GM23338 (cell line): ENCODE measurements around the gene UNC93A. TPM values are rescaled to one million over a fixed set of nuclear protein-coding genes. Genes with fewer than 3 reads are reported as not detected.
A peak's percentile ranks its signal among the peaks of the same experiment; 100 is the strongest.

Experiments used
- ATAC-seq: fragments of 200-7000 bp; cut with Tn5 transposase; 3 replicates; pipeline ENCODE4 v1.9.1; 2020
- DNase-seq: peaks from one replicate; pipeline ENCODE4 v3.0.0-alpha.2; 2015; ENCODE audit warnings: low spot score
- H2AFZ ChIP-seq: fragments of 200-600 bp; sonication (generic); 2 replicates; pipeline ENCODE4 v1.8.0; 2016; ENCODE audit warnings: antibody characterized with exemption, mild to moderate bottlenecking, moderate library complexity
- H3F3A ChIP-seq: fragments of 200-600 bp; sonication (generic); replicated peaks from 2 replicates; pipeline ENCODE4 v1.8.0; 2017; ENCODE audit warnings: antibody characterized with exemption, mixed run types, low read depth
- H3K27ac ChIP-seq: fragments of 200-600 bp; sonication (generic); 2 replicates; pipeline ENCODE4 v1.6.1; 2016; ENCODE audit warnings: low read depth
- H3K27me3 ChIP-seq: fragments of 200-600 bp; sonication (generic); 2 replicates; pipeline ENCODE4 v1.8.0; 2016; ENCODE audit warnings: mild to moderate bottlenecking, mixed run types, moderate library complexity; ENCODE audit not compliant: insufficient read depth
- H3K36me3 ChIP-seq: fragments of 200-600 bp; sonication (generic); 2 replicates; pipeline ENCODE4 v1.8.0; 2016; ENCODE audit warnings: mild to moderate bottlenecking; ENCODE audit not compliant: insufficient read depth
- H3K4me1 ChIP-seq: fragments of 200-600 bp; sonication (generic); 2 replicates; pipeline ENCODE4 v1.8.0; 2016; ENCODE audit warnings: mild to moderate bottlenecking, moderate library complexity; ENCODE audit not compliant: insufficient read depth
- H3K4me2 ChIP-seq: fragments of 200-600 bp; sonication (generic); 2 replicates; pipeline ENCODE4 v1.7.1; 2017; ENCODE audit warnings: mixed run types
- H3K4me3 ChIP-seq: fragments of 200-600 bp; sonication (generic); 2 replicates; pipeline ENCODE4 v1.6.1; 2016; ENCODE audit warnings: mixed run types
- H3K79me2 ChIP-seq: fragments of 200-600 bp; sonication (generic); replicated peaks from 2 replicates; pipeline ENCODE4 v1.8.0; 2017; ENCODE audit warnings: mild to moderate bottlenecking; ENCODE audit not compliant: insufficient read depth
- H3K9me2 ChIP-seq: fragments of 200-600 bp; sonication (generic); 2 replicates; pipeline ENCODE4 v1.8.0; 2017; ENCODE audit not compliant: insufficient read depth
- H4K20me1 ChIP-seq: fragments of 200-600 bp; sonication (generic); replicated peaks from 2 replicates; pipeline ENCODE4 v1.8.0; 2017; ENCODE audit warnings: mild to moderate bottlenecking; ENCODE audit not compliant: insufficient read depth
- H3K27ac Mint-ChIP-seq: 2 replicates; pipeline ENCODE4 v1.8.0; 2020; ENCODE audit warnings: inconsistent platforms, mild to moderate bottlenecking, moderate library complexity, mixed read lengths
- H3K27me3 Mint-ChIP-seq: 3 replicates; pipeline ENCODE4 v1.8.0; 2022; ENCODE audit warnings: low read depth, mild to moderate bottlenecking, moderate library complexity, mixed read lengths, inconsistent platforms; ENCODE audit not compliant: insufficient read depth, poor library complexity
- H3K36me3 Mint-ChIP-seq: 3 replicates; pipeline ENCODE4 v1.8.0; 2021; ENCODE audit warnings: low read depth, mild to moderate bottlenecking, inconsistent platforms, moderate library complexity, mixed read lengths
- H3K4me1 Mint-ChIP-seq: 3 replicates; pipeline ENCODE4 v1.8.0; 2020; ENCODE audit warnings: mild to moderate bottlenecking, inconsistent platforms, mixed read lengths
- H3K4me3 Mint-ChIP-seq: 3 replicates; pipeline ENCODE4 v1.8.0; 2021; ENCODE audit warnings: moderate library complexity, mild to moderate bottlenecking, inconsistent platforms, mixed read lengths
- H3K9me3 Mint-ChIP-seq: 3 replicates; pipeline ENCODE4 v1.8.0; 2020; ENCODE audit warnings: moderate library complexity, mild to moderate bottlenecking, inconsistent platforms, mixed read lengths
- CREB1 ChIP-seq: fragments of 250-450 bp; sonication (Bioruptor Pico); IDR thresholded peaks from 2 replicates; pipeline ENCODE4 v1.5.0; 2020; ENCODE audit warnings: low read depth, mild to moderate bottlenecking, moderate library complexity
- ETS1 ChIP-seq: IDR thresholded peaks from 2 replicates; pipeline ENCODE4 v1.6.1; 2016; ENCODE audit warnings: antibody characterized with exemption
- EZH2 ChIP-seq: fragments of 200-600 bp; sonication (generic); IDR thresholded peaks from one replicate; pipeline ENCODE4 v1.8.0; 2017; ENCODE audit warnings: antibody characterized with exemption, mild to moderate bottlenecking, low read depth; ENCODE audit not compliant: unreplicated experiment
- EZH2phosphoT487 ChIP-seq: fragments of 200-600 bp; sonication (generic); IDR thresholded peaks from one replicate; pipeline ENCODE4 v1.8.1; 2018; ENCODE audit warnings: antibody characterized with exemption; ENCODE audit not compliant: unreplicated experiment
- JUNB ChIP-seq: IDR thresholded peaks from one replicate; pipeline ENCODE4 v1.6.1; 2016; ENCODE audit warnings: antibody characterized with exemption; ENCODE audit not compliant: unreplicated experiment
- NANOG ChIP-seq: IDR thresholded peaks from 2 replicates; pipeline ENCODE4 v1.6.1; 2016; ENCODE audit warnings: antibody characterized with exemption, borderline replicate concordance
- POLR2AphosphoS5 ChIP-seq: IDR thresholded peaks from 2 replicates; pipeline ENCODE4 v1.6.1; 2016; ENCODE audit warnings: antibody characterized with exemption, low read depth
- REST ChIP-seq: IDR thresholded peaks from one replicate; pipeline ENCODE4 v1.6.1; 2018; ENCODE audit warnings: antibody characterized with exemption; ENCODE audit not compliant: unreplicated experiment
- STAT1 ChIP-seq: IDR thresholded peaks from one replicate; pipeline ENCODE4 v1.6.1; 2016; ENCODE audit warnings: antibody characterized with exemption; ENCODE audit not compliant: unreplicated experiment
- ZNF114 ChIP-seq: fragments of 250-450 bp; sonication (Bioruptor Pico); IDR thresholded peaks from 2 replicates; pipeline ENCODE4 v1.5.0; 2020; ENCODE audit warnings: mild to moderate bottlenecking, moderate library complexity
- ZNF331 ChIP-seq: fragments of 250-450 bp; sonication (Bioruptor Pico); IDR thresholded peaks from 2 replicates; pipeline ENCODE4 v1.5.0; 2020; ENCODE audit warnings: low read depth, mild to moderate bottlenecking, moderate library complexity
- polyA plus RNA-seq: library from polyadenylated mRNA; unstranded; fragments of >200 nt; fragmentation: Nextera tagmentation; extraction: Ambion mirVana; gene quantifications from 2 replicates; pipeline ENCODE4 v1.2.1, GENCODE V29; 2016
- total RNA-seq: library from RNA; depleted of rRNA; stranded (reverse); fragments of >200 nt; shearing (Covaris generic); gene quantifications from 2 replicates; pipeline ENCODE4 v1.2.3, GENCODE V29; 2014
- TF ChIP-seq, protein P1 (sequence below), 2 experiments: fragments of 200-600 bp in 1 of 2; sonication (generic) in 1 of 2; conservative IDR thresholded peaks; 2 replicates each; pipeline versions ENCODE4 v1.5.1 to v1.6.1; 2016 to 2017; ENCODE audit warnings: antibody characterized with exemption in 2 of 2, low read depth in 2 of 2, mild to moderate bottlenecking in 2 of 2, moderate library complexity in 1 of 2

Gene UNC93A
- total and polyA plus RNA-seq, 2 experiments from 2014 or later: 0.18 to 0.28 TPM

DNA sequence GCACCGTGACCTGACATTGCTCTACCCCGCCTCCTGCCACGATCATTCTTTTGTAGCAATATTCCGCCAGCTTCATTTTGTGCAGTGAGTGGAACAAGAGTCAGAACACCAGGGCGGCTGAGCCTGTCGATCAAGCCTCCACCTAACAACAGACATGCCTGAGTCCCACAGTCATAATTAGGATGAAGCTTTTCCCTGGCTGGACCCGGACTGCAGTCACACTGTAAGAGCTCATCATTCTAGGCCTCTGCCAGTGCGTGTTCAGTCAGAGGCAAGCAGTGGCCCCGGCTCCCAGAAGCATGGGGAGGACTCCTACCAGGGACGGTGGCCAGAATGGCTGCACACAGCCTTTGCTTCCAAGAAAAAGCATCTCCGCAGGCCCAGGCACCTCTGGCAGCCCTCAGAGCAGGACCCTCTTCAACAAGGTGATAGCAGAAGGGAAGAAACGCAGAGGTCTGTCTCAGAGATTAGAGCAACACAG, 23.2 kb upstream of the UNC93A start (continued):
- TF ChIP-seq, protein P1, sequence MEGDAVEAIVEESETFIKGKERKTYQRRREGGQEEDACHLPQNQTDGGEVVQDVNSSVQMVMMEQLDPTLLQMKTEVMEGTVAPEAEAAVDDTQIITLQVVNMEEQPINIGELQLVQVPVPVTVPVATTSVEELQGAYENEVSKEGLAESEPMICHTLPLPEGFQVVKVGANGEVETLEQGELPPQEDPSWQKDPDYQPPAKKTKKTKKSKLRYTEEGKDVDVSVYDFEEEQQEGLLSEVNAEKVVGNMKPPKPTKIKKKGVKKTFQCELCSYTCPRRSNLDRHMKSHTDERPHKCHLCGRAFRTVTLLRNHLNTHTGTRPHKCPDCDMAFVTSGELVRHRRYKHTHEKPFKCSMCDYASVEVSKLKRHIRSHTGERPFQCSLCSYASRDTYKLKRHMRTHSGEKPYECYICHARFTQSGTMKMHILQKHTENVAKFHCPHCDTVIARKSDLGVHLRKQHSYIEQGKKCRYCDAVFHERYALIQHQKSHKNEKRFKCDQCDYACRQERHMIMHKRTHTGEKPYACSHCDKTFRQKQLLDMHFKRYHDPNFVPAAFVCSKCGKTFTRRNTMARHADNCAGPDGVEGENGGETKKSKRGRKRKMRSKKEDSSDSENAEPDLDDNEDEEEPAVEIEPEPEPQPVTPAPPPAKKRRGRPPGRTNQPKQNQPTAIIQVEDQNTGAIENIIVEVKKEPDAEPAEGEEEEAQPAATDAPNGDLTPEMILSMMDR (conservative IDR thresholded peaks at IDR 0.05; ENCODE audit: low read depth in 2 of 2): no peak
- TF ChIP-seq NANOG: no peak

DNA sequence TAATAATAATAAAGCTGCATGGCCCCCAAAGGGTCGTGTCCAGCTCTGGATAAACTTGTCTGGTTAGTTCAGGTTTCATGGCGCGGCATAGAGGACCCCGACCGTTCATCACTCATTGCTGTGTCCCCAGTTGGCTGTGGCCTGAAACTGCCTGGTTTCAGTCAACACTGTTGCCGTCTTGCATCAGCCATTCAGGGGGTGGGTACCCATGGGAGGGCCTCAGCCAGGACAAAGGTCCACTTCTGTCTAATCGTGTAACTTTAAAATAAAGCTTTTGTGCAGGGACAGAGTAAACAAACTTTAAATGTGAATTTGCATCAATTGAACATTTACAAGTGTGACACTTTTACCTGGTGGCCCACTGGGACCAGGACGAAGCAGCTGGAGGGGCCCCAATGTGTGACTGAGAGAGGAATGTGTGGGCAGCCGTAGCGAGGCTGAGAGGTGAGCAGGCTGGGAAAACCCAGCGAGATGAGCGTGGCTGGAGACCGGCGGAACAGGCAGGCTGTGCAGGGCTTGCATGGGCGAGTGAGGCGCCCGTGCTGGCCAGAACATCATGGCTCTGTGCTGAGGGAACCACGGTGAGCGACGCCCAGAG, 22.3 kb upstream of the UNC93A start:
- Mint-ChIP-seq H3K4me1 (peaks cover 22% of the 10 kb centered on the region), H3K9me3 (peaks cover 3% of the 10 kb centered on the region; the same call in 1 of the 3 replicates), H3K27me3 (peaks cover 3% of the 10 kb centered on the region), H3K36me3 (no peaks in the 10 kb centered on the region), H3K4me3 (no peak overlapping the region), H3K27ac (peak overlapping the region; percentile 55)
- H3K9me2 ChIP-seq: peaks cover 14% of the 10 kb centered on the region; the same call in 1 of the 2 replicates
- H3K79me2 ChIP-seq: no peaks in the 10 kb centered on the region
- peak; percentile 52 for ATAC-seq
- no peak overlapping the region for H3K4me2 ChIP-seq
- H3K27me3 ChIP-seq: no peaks in the 10 kb centered on the region
- no peaks in the 10 kb centered on the region for H3K4me1 ChIP-seq
- no peak overlapping the region for H3K4me3 ChIP-seq
- 0 out of 2 replicates have a peak overlapping the region, but pooled peaks have one; percentile 59 for H2AFZ ChIP-seq
- H3K27ac ChIP-seq: no peak overlapping the region
- no peaks in the 10 kb centered on the region for H3F3A ChIP-seq
- DNase-seq: no peak
- H3K36me3 ChIP-seq: no peaks in the 10 kb centered on the region
- H4K20me1 ChIP-seq: no peaks in the 10 kb centered on the region
- no peak for TF ChIP-seq JUNB
- TF ChIP-seq STAT1: no peak
- no peak for TF ChIP-seq EZH2
- TF ChIP-seq ZNF114: no peak
- TF ChIP-seq EZH2phosphoT487: no peak
- TF ChIP-seq POLR2AphosphoS5: no peak
- no peak for TF ChIP-seq ZNF331 (CRISPR knock-in tag)
- TF ChIP-seq CREB1 (CRISPR knock-in tag): no peak
- TF ChIP-seq ETS1: no peak
- TF ChIP-seq, protein P1 (conservative IDR thresholded peaks at IDR 0.05; ENCODE audit: low read depth in 2 of 2): no peak
- no peak for TF ChIP-seq REST
- no peak for TF ChIP-seq NANOG
